GM19240 (cell line): Measurements from ENCODE around the gene BCAN.

Source experiments
- DNase-seq: peaks from one replicate; pipeline ENCODE4 v3.0.0; 2011; ENCODE audit warnings: low spot score; ENCODE audit not compliant: insufficient read length

BCAN gene

DNA sequence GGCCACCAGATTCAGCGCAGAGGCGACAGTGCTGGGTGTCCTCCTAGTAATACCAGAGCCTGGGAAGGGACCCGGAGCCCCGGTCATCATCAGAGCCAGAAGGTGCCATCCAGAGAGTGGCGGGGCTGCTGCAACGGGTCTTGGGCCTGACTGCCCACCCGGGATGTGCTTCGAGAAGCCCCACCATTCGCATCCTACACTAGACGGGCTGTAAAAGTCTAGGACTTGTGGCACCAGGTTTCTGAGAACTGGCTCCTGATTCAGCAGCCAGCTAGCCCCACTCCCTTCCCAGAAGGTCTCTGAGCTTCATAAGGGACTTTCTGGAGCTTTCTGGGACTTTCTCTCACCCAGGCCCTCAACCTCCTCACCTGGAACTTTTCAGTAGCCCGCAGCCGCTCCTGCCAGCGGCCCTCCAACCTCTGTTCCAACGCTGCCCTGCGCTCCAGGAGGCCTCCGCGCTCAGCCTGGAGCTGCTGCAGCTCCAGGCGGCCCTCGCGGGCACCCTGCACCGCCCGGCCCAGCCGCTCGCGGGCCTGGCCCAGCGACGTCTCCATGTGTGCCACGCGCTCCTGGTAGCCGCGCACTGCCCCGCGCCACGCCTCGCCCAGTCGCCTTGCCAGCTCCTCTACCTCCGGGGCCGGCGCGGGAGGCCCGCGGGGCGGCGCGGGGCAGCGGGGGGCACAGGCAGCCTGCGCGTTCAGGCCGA, 34.4 kb downstream of the BCAN start:
- no peak for DNase-seq

DNA sequence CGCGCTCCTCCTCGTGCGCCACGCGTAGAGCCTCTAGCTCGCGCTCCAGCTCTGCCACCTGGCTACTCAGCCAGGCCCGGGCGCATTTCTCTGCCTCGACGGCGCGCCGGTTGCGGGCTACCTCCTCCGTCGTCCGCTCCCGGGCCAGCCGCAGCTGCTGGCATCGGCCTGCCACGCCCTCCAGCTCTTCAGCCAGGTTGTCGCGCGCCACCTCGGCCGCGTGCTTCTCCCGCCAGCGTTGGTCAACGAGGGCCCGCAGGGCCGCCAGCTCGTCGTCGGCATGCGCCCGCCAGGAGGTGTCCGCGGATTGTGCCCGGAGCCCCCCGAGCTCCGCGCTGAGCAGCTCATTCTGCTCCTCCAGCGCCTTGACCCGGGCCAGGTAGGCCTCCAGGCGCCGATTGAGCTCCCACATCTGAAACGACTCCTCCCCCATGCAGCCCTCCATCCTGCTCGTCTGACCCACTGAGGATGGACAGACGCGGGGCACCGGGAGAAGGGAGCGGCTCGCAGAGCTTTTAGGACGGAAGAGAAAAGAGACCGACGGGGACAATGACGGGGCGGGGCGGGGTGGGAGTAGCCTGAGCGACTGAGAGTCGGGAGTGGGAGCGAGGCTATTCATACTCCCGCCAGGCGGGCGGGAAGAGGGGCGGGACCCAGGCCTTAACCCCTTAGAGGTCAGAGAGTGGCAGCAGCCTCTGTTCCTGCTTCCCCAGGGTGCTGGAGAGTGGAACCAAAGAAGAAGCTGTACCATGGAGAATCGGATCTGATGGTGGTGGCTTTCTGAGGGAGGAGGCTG, 35.1 kb downstream of the BCAN start, which contains the start of gene NES:
Gene NES (minus strand): TSS at position 588 of the 796 bp plus-strand sequence. CDS start 143 bp downstream, at position 445.
- no peak for DNase-seq

DNA sequence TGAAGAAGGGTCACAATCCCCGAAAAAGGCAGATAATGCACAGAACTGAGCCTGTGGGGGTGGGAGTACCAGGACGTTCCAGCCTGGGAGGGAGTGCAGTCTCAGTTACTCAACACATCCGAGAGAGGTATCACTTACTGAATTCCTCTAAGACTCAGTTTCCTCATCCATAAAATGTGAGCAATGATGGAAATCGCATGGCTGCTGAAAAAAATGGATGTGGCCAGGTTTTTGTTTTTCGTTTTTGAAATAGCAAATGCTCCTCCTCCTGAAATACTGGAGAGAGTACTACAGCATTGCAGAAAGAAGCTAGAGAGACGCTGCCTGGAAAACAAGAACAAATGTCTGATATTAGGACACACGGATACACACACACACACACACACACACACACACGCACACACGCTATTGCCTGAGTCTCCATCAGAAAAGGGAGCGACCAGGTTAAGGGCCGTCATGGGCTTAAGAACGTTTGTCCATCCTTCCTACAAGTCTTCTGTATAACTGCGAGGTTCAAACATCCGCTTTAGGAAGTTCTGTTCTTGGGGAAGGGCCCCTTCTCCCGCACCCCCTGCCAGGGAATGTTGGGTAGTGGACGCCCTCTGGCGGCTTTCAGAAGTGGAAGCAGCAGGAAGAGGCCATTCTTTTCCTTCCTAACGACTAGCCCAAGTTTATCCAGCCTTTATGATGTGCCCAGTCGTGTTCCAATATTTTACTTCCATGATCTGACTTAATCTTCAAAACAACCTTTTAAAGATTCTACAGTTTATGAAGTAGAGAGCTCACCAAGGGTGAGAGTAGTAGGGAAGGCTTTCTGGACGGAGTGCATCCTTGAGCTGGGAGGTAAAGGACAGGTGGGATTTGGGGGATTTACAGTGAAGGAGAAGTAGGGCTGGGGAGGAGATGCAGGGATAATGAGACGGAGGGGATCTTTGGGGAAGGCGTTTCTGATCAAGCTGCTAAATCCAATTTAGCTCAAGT, 36.0 kb downstream of the BCAN start:
- peak; percentile 43 for DNase-seq

DNA sequence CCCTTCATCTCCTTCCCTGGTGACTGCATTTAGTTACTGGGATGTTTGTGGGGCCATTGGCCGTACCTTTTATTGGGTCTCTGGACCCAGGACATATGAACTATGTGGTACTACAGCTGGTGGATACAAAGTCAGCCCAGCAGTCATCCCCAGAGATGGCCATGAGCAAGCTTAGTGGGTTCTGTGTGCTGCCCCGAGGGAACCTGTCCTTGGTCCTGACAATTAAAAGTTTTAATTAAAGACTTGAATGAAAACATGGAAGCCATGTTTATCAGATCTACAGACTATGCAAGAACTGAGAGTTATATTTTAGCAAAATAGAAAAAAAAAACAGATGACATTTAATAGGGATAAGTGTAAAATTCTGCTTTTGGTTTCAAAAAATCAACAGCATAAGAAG, 38.1 kb downstream of the BCAN start:
- DNase-seq = no peak

DNA sequence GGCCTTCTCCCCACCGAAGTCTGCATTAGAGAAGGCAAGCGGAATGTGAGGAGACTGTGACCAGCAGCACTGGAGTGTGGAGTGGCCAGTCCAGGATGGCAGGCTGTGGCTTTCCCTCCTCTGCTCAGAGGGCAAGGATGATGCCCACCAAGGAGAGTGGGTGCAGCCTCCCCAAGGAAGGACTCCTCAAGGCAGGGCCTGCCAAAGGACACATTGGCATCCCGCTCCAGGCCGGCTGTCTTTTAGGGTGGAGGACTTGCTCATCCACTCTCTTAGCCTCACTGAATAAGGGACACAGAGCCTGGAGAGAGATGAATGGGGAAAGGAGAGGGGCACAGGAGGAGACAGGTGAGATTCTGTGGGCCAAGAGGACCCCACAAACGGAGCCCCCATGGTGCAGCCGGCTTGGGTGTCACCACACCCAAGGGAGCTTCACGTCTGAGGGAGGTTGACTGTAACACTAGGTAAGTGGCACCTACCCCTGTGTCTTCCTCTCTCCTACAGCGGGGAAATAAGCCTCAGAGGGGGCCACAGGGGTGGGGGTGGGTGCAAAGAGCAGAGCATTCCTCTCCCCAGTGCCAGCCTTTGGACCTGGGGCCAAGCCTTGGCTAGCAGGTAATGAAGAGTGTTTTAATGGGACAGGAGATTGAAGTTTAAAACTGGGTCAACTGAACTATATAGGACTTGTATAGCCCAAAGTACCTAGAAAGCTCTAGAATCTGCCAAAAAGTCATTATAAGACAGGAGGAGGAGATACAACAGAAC, 39.5 kb downstream of the BCAN start:
- no peak for DNase-seq

DNA sequence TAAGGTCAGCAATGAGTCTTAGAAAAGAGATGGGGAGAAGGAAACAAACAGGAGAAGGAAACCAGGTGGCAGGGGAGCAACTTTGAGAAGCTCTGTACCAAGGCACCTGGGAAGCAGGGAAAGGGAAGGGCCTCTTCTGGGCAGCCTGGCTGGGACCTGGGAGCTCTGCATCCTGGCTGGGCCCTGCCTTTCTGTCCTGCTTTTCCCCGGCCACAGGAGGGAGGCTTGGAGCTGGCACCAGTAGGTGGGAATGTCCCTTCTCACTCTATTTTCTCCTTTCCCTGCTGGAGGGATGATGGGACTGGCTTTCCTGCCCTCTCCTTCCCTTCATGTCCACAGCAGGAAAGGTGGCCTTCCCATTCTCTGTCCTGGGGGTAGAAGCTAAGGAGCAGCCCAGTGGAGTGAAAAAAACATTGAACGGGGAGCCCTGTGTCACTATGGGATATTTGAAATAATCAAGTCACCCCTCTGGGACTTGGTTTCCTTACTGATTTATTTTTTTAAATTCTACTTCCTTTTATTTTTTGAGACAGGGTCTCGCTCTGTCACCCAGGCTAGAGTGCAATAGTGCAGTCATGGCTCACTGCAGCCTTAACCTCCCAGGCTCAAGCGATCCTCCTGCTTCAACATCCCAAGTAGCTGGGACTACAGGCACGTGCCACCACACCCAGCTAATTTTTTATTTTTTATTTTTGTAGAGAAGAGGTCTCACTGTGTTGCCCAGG, 40.4 kb downstream of the BCAN start:
- DNase-seq = no peak

DNA sequence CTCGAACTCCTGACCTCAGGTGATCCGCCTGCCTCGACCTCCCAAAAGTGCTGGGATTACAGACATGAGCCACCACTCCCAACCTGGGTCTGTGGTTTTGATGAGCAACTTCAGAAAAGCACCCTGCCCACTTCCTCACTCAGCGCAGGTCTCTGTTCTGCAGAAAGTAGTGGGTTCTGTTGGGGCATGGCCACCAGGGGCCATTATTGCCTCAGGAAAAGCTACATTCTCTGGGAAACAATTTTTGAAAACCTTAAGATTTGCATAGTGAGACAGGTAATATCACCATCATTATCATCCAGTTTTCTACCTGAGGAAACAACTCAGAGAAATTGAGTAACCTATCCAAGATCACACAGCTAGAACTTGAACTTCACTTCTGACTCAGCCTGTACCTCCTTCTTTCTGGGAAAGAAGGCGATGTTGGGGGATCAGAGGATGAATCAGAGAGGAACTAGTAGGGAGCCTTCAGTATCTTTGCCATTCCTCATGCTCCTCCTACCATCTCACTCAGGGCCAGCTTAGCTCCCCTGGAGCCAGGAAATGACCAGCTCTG, 42.4 kb downstream of the BCAN start:
- no peak for DNase-seq

DNA sequence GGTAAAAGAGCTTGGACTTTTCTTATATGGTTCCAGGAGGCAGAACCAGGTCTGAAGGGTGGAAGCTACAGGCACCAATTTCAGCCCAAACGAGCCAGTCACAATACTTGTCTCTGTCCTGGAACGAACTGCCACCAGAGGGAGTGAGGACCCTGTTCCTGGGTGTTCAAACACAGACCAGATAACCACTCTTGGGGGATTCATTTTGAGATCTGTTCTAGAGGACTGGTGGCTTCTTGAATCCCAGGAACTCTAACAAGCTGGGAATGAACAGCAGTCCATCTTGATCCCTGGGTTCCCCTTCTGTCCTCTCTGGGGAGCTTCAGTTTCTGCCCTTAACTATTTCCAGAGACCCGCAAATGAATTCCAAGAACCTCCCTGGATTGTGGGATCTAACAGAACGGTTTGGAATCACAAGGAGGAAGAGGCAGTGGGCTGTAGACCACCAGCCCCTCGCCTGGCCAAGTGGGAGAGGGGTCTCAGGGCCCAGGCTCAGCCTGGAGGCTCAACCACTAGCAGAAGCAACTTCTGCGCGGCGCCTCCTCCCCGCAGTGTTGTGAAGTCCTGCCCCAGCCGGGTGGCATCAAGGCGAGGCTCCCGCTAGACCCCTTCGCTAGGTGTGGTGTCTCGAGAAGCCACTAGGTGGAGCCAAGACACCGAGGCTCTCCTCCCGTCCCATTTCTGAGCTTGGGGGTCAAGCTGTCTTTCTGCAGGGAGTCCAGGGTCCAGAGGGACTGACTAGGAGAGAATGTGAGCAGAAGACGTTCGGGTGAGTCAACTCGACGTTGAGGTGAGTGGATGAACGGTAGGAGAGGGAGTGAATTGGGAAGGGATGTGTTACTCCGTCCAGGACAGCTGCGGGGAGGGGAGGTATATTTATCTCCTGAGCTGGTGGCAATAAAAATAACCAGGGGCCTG, 47.4 kb downstream of the BCAN start:
- peak; percentile 91 for DNase-seq

DNA sequence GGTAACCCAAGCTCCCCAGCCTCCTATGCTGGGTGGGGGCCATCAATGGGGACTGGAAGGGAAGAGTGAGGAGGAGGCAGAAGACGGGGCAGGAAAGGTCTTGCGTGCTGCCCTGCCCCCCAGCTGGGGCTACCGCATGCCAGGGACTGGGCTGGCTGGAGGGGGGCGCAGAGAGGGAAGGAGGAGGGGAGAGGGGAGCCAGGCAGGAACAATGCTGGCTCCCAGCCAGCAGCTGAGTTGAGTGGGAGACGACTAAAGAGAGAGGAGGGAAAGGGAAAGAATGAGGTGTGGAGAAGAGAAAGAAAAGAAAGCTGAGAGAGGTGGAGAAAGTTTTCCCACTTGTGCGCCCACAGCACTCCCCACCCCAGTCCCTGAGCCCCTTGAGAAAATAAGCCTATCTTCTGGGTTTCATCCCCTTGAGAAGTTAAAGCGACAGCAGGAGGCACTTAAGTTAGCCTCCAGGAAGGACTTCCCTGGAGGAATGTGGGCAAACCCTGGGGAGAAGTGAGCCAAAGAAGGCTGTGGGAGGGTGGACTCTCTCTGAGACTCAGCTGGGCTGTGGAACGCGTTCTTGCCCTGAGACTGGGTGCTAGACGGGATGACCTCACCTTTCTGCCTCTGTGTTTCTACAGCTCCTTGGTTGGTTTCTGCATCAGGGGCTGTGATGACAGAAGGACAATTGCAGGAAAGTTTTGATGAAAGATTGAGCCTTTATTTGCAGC, 48.2 kb downstream of the BCAN start:
- no peak for DNase-seq

DNA sequence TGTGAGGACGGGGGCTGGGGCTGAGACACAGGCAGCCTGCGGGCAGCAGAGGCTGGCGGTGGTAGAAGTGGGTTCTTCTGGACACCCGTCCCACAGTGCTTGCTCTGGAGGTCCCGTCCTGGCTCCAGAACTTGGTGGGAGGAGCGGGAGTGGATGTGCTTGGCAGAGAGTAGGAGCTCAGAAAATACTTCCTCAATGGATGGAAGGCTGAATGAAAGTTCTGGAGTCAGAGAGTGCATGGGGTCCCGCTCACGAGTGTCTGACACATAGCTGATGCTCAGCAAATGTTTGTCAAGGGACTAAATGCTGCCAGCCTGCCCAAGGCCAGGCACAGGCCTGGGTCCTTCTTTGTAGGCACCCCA, 48.7 kb downstream of the BCAN start:
- DNase-seq = no peak

DNA sequence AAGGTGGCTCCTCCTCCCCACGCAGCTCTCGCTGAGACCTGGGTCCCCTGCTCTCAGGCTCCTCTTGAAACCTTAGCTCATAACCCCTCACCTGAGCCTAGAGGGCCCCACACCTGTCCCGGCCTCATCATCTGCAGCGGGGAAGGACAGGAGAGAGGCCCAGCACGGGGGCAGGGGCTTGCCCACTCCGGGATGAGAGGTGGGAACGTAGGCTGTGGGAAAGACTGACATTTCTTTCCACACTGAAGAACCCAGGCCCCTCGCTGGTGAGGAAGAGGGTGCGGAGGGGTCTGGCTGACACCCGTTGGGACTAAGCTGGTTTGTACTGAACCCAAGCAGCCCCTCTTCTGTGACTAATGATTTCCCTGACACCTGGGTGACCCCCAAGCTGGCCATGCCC, 49.3 kb downstream of the BCAN start:
- no peak for DNase-seq

DNA sequence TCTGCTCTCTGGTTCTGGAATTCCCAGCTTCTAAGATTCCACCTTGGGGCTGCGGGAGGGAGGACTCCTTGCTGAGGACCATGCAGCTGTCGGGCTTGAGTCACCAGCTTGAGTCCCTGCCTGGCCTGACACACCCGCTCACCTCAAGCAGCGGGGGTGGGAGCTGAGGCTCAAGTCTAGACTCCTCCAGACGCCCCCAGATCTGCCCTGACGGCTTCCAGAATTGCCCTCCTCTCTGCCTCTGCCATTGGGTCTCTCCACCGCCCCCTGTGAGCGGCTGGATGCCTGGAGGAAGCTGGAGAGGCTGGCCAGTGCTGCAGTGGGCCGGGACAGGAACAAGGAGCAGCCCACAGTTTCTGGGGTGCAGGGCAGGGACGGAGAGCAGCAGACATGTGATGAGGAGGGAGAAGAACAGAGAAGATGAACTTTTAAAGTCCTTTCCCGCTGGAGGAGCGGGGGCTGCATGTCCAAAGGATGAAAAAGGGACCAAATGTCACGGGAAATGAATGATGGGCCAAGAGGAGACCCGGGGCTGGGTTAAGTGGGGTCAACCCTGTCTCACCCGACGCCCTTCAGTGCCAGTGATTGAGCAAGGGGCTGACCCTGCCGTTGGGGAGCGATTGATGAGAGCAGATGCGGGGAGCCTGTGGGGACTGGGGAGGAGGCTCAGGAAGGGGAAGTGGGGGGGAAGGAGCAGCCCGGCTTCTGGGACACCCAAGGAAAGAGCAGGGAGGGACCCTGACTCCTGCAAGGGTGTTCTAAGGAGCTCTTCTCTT, 49.9 kb downstream of the BCAN start:
- DNase-seq = no peak

DNA sequence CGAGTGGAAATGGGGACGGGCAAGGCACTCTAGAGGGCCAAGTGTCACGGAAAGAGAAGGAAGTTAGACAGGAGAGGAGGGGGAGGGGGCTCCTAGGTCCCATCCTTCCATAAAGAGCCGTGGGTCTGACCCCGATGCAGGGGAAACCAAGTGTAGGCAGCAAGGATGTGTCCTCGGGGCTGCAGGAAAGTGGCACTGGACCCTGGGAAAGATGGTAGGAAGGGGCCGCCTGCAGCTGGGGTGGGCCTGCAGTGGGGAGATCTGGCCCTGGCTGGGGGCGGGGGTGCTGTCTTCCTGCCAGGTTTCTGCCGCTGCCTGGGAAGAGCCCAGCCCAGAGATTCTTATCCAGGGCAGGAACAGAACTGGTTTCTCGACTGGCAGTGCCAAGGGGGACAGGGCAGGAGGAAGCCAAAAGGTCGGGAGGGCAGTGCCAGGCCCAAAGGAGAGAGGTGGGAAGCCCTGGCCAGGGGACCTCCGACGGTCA, 50.6 kb downstream of the BCAN start:
- no peak for DNase-seq

DNA sequence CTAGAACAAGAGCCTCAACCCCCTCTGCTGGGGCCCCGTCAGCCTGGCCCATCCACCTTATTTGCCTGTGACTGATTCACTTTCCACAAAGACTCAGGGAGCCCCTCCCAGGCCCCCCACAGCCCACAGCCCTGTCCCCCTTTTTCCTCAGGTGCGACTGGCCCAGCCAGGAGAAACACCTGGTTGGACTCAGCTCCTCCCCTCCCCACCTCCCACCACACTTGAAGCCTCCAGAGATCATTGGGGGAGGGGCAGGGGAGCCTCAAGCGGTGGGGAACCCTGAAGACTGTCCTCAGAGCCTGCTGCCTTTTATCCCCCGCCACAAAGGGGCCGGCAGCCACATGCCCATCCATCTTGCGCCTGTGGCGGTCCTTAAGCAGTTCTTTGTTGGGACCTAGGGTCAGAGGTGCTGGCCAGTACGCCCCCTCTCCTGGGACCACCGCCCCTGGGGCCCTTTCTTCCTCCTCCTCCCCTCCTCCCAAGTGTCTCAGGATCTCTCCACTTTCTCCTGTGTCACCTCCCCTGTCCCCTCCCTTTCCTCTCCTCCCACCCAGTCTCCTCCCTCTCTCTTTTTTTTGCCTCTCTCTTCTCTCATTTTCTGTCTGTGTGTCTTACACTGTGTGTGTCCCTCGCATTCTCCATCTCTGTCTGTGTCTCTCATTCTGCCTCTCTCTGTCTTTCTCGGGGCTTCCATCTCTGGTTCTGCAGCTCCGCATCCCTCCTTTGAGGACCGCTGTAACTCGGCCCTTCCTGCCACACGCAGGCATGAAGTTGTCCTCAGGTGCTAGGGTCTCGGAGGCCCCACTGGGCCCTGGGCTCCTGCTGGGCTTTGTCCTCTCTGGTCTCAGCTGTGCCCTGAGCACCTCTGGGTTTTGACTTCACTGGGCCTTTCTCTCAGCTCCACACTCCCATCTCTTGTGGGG, 51.3 kb downstream of the BCAN start:
- DNase-seq = no peak

DNA sequence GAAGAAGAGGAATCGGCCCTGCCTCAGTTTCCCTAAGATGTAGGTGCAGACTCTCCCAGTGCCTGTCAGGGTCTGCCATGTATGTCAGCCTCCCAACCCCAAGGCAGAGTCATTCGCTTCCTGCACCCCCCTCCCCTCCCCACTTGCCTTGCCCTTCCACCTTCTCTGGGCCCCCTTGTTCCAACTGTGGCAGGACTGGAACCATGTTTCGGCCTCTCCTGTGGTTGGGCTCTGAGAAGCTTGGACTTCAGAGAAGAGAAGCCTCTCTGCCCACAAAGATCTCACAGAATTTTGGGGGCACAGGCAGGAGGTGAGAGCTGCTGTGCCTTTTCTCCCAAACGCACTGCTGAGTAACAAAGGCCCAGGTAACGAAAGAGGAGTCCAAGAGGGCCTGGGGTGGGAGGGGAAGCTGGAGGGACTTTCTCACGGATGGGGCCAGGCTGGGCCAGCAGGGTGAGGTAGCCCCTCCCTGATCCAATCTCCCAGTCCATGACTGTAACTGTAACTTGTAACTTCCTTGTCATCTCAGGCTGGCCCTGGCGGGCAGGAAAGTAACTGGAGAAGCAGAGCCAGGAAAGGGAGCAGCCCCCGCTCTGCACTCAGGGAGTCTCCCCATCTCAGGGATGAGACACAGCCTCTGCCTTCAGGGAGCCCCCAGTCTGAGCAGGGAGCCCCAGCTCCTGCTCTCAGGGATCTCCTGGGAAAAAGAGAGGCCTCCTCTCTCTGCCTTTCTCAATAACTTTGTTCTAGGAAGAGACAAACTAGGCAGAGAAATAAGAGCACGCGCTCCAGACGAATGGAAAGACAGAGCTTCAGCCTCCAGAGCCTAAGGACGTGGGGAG, 52.2 kb downstream of the BCAN start:
- no peak for DNase-seq

DNA sequence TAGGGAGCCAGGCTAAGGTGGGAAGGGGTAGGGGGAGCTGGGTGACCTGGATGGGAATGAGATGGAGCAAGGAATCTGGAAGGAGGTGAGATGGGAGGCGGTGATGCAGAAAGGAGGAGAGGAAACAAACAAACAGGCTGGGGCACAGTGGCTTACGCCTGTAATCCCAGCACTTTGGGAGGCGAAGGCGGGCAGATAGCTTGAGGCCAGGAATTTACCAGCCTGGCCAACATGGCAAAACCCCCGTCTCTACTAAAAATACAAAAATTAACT, 52.7 kb downstream of the BCAN start:
- DNase-seq = no peak
